Mesendoderm (in vitro differentiated cells): ENCODE results near the gene CTIF.

Source experiments
- DNase-seq: peaks from one replicate; pipeline ENCODE4 v3.0.0; 2013
- H2AK5ac ChIP-seq: 2 replicates; pipeline ENCODE4 v1.6.1; 2013; ENCODE audit warnings: low read length, inconsistent platforms
- H2BK120ac ChIP-seq: 2 replicates; pipeline ENCODE4 v1.6.1; 2013; ENCODE audit warnings: low read depth, mild to moderate bottlenecking, low read length, moderate library complexity, mixed read lengths
- H2BK15ac ChIP-seq: replicated peaks from 2 replicates; pipeline ENCODE4 v1.6.1; 2013; ENCODE audit warnings: low read depth, mild to moderate bottlenecking, moderate library complexity
- H2BK5ac ChIP-seq: 2 replicates; pipeline ENCODE4 v1.6.1; 2013; ENCODE audit warnings: low read length, inconsistent platforms
- H3K18ac ChIP-seq: 2 replicates; pipeline ENCODE4 v1.6.1; 2013; ENCODE audit warnings: mild to moderate bottlenecking, low read length, mixed read lengths
- H3K23ac ChIP-seq: one replicate; pipeline ENCODE4 v1.6.1; 2013; ENCODE audit warnings: low read length
- H3K27ac ChIP-seq: 2 replicates; pipeline ENCODE4 v1.5.1; 2013; ENCODE audit warnings: low read depth, mild to moderate bottlenecking, inconsistent platforms, low read length, moderate library complexity
- H3K27me3 ChIP-seq: 2 replicates; pipeline ENCODE4 v1.6.1; 2013; ENCODE audit warnings: low read length, control low read depth, mild to moderate bottlenecking, inconsistent platforms; ENCODE audit not compliant: insufficient read depth, poor library complexity
- H3K36me3 ChIP-seq: 2 replicates; pipeline ENCODE4 v1.6.1; 2013; ENCODE audit warnings: low read length, inconsistent platforms; ENCODE audit not compliant: control insufficient read depth, insufficient read depth
- H3K4ac ChIP-seq: one replicate; pipeline ENCODE4 v1.6.1; 2013; ENCODE audit warnings: low read depth, mild to moderate bottlenecking, low read length, moderate library complexity
- H3K4me1 ChIP-seq: 2 replicates; pipeline ENCODE4 v1.6.1; 2013; ENCODE audit warnings: low read depth, low read length, inconsistent platforms; ENCODE audit not compliant: control insufficient read depth
- H3K4me2 ChIP-seq: 2 replicates; pipeline ENCODE4 v1.6.1; 2013; ENCODE audit warnings: low read length
- H3K4me3 ChIP-seq: 2 replicates; pipeline ENCODE4 v1.5.1; 2013; ENCODE audit warnings: mild to moderate bottlenecking, low read length
- H3K56ac ChIP-seq: one replicate; pipeline ENCODE4 v1.6.1; 2013; ENCODE audit warnings: low read length
- H3K79me1 ChIP-seq: 2 replicates; pipeline ENCODE4 v1.6.1; 2013; ENCODE audit warnings: low read length, inconsistent platforms
- H3K79me2 ChIP-seq: 2 replicates; pipeline ENCODE4 v1.6.1; 2013; ENCODE audit warnings: mild to moderate bottlenecking, low read length; ENCODE audit not compliant: control insufficient read depth, insufficient read depth
- H3K9ac ChIP-seq: 2 replicates; pipeline ENCODE4 v1.6.1; 2013; ENCODE audit warnings: low read length, inconsistent platforms
- H4K5ac ChIP-seq: one replicate; pipeline ENCODE4 v1.6.1; 2013; ENCODE audit warnings: low read length
- H4K8ac ChIP-seq: one replicate; pipeline ENCODE4 v1.6.1; 2013; ENCODE audit warnings: low read depth, mild to moderate bottlenecking, control low read depth, low read length, moderate library complexity
- WGBS: extraction: QIAGEN DNeasy Blood & Tissue Kit; methylation state at CpG from one replicate; pipeline ENCODE4 v1.1.7; 2013; ENCODE audit warnings: low lambda C conversion rate, missing lambda C conversion rate; ENCODE audit not compliant: insufficient coverage; ENCODE audit errors: extremely low coverage; 5-methylcytosine and 5-hydroxymethylcytosine counted together

CTIF gene

GRCh38 chr18:48828194-48828545 is 289.3 kb downstream of the CTIF start:
- H2BK5ac ChIP-seq, result no peak overlapping the region
- peak overlapping the region; percentile 10 for H3K9ac ChIP-seq
- no peak overlapping the region for H4K5ac ChIP-seq
- no peak overlapping the region for H2AK5ac ChIP-seq
- DNase-seq, result no peak
- no peaks in the 10 kb centered on the region for H3K79me2 ChIP-seq
- H2BK120ac ChIP-seq, result no peak overlapping the region
- peak overlapping the region; percentile 18 for H3K18ac ChIP-seq
- peak overlapping the region; percentile 10 for H3K27ac ChIP-seq
- H4K8ac ChIP-seq, result no peak overlapping the region
- no peak overlapping the region for H2BK15ac ChIP-seq
- no CpG with 5 or more reads among the region's 3 CpGs for WGBS
- no peak overlapping the region for H3K4ac ChIP-seq
- H3K4me3 ChIP-seq, result no peak overlapping the region
- peaks cover 29% of the 10 kb centered on the region for H3K4me1 ChIP-seq
- H3K23ac ChIP-seq, result no peak overlapping the region
- no peaks in the 10 kb centered on the region for H3K36me3 ChIP-seq
- no peaks in the 10 kb centered on the region for H3K27me3 ChIP-seq
- no peaks in the 10 kb centered on the region for H3K79me1 ChIP-seq
- H3K4me2 ChIP-seq, result peak overlapping the region; percentile 8
- H3K56ac ChIP-seq, result peak overlapping the region; percentile 87

- no peak overlapping the region for H2BK5ac ChIP-seq
- H3K23ac ChIP-seq, result no peak overlapping the region
- no peaks in the 10 kb centered on the region for H3K27me3 ChIP-seq
- H3K36me3 ChIP-seq, result no peaks in the 10 kb centered on the region
- H3K56ac ChIP-seq, result peak overlapping the region; percentile 54
- H3K4me2 ChIP-seq, result no peak overlapping the region
- H2AK5ac ChIP-seq, result no peak overlapping the region
- no peak overlapping the region for H4K5ac ChIP-seq
- H3K4ac ChIP-seq, result no peak overlapping the region
- no peak overlapping the region for H2BK120ac ChIP-seq
- H3K4me3 ChIP-seq, result no peak overlapping the region
- H3K18ac ChIP-seq, result peak overlapping the region; percentile 81
- no peaks in the 10 kb centered on the region for H3K79me2 ChIP-seq
- peak overlapping the region; percentile 10 for H3K27ac ChIP-seq
- no CpG with 5 or more reads among the region's 15 CpGs for WGBS
- peaks cover 29% of the 10 kb centered on the region for H3K4me1 ChIP-seq
- no peak overlapping the region for H2BK15ac ChIP-seq
- H3K9ac ChIP-seq, result peak overlapping the region; percentile 5
- H3K79me1 ChIP-seq, result no peaks in the 10 kb centered on the region
- no peak overlapping the region for H4K8ac ChIP-seq
- DNase-seq, result peak; percentile 54
These were observed 290.0 kb downstream of the CTIF start for GRCh38 chr18:48828691-48829442.

DNA sequence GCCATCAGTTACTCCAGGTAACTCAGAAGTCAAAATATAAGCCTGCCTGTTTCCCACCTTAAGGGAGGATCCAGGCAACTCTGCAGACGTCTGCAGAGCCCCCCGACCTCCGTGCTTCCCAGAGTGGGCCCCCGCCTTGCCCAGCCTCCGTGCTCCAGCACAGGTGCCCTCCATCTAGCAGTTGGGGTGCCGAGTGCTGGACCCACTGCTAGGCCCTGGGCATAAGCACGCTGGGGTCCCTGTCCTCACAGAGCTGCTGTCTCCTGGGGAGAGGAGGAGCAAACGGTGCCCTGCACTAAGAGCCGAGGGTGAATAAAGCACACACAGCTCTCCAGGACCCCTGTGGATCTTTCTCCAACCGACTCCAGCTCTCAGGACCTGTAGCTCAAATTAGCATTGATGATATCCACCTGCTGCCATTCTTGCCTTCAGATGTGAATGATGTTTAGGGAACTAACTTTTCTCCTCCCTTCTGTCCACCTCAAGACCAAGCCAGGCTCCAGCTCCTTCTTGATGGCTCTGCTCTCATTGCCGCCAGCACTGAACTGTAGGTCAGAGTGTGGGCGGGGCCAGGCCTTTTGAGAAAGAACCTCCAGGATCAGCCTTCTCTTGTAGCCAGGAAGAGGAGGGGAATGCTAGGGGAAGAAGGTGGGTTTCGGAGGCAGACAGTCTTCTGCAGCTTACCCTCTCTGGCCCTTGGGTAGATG is 290.8 kb downstream of the CTIF start:
- H3K79me2 ChIP-seq, result no peaks in the 10 kb centered on the region
- no peak overlapping the region for H3K4me3 ChIP-seq
- H4K5ac ChIP-seq, result no peak overlapping the region
- no peaks in the 10 kb centered on the region for H3K79me1 ChIP-seq
- peak overlapping the region; percentile 43 for H3K56ac ChIP-seq
- H2BK15ac ChIP-seq, result no peak overlapping the region
- H3K27me3 ChIP-seq, result no peaks in the 10 kb centered on the region
- no peak overlapping the region for H3K4ac ChIP-seq
- H3K36me3 ChIP-seq, result no peaks in the 10 kb centered on the region
- H3K4me2 ChIP-seq, result no peak overlapping the region
- peaks cover 29% of the 10 kb centered on the region for H3K4me1 ChIP-seq
- H4K8ac ChIP-seq, result no peak overlapping the region
- DNase-seq, result peak; percentile 65
- no peak overlapping the region for H3K23ac ChIP-seq
- H3K27ac ChIP-seq, result peak overlapping the region; percentile 19
- peak overlapping the region; percentile 20 for H3K9ac ChIP-seq
- peak overlapping the region; percentile 46 for H2AK5ac ChIP-seq
- no CpG with 5 or more reads among the region's 13 CpGs for WGBS
- no peak overlapping the region for H2BK120ac ChIP-seq
- H2BK5ac ChIP-seq, result no peak overlapping the region
- no peak overlapping the region for H3K18ac ChIP-seq

- Histone ChIP-seq H2AK5ac (no peak overlapping the region), H2BK5ac (no peak overlapping the region), H2BK15ac (no peak overlapping the region), H3K4me2 (no peak overlapping the region), H3K27me3 (no peaks in the 10 kb centered on the region), H3K56ac (no peak overlapping the region), H2BK120ac (no peak overlapping the region), H3K79me2 (no peaks in the 10 kb centered on the region), H4K5ac (no peak overlapping the region), H3K9ac (no peak overlapping the region), H3K79me1 (no peaks in the 10 kb centered on the region), H3K27ac (no peak overlapping the region), H3K4ac (no peak overlapping the region), H3K4me3 (no peak overlapping the region), H4K8ac (no peak overlapping the region), H3K4me1 (peaks cover 30% of the 10 kb centered on the region), H3K23ac (no peak overlapping the region), H3K18ac (no peak overlapping the region), H3K36me3 (no peaks in the 10 kb centered on the region)
- WGBS, result no CpG with 5 or more reads among the region's 9 CpGs
- no peak for DNase-seq
These were observed 292.4 kb downstream of the CTIF start for GRCh38 chr18:48831113-48831759.

- H3K4ac ChIP-seq, result no peak overlapping the region
- no peak overlapping the region for H3K27ac ChIP-seq
- H3K56ac ChIP-seq, result no peak overlapping the region
- peaks cover 30% of the 10 kb centered on the region for H3K4me1 ChIP-seq
- no peak overlapping the region for H3K4me2 ChIP-seq
- no peaks in the 10 kb centered on the region for H3K79me2 ChIP-seq
- no peaks in the 10 kb centered on the region for H3K36me3 ChIP-seq
- H3K79me1 ChIP-seq, result no peaks in the 10 kb centered on the region
- no peak overlapping the region for H3K4me3 ChIP-seq
- no peak for DNase-seq
- H3K9ac ChIP-seq, result no peak overlapping the region
- no peaks in the 10 kb centered on the region for H3K27me3 ChIP-seq
- H4K8ac ChIP-seq, result no peak overlapping the region
- no peak overlapping the region for H4K5ac ChIP-seq
- H3K23ac ChIP-seq, result peak overlapping the region; percentile 9
- H2BK120ac ChIP-seq, result no peak overlapping the region
- H3K18ac ChIP-seq, result no peak overlapping the region
- no peak overlapping the region for H2BK15ac ChIP-seq
- WGBS, result 100% methylated on average over 1 of the region's 6 CpGs
- H2AK5ac ChIP-seq, result peak overlapping the region; percentile 84
- no peak overlapping the region for H2BK5ac ChIP-seq
These were observed 293.0 kb downstream of the CTIF start for GRCh38 chr18:48831802-48832201.
